Upper lobe of left lung (tissue), 4 donors: ENCODE results near the gene CUL7.

Experiments
- CTCF ChIP-seq, 6 experiments: fragments of 450-650 bp in 4 of 6; fragments of 200-600 bp in 2 of 6; sonication (generic) in 2 of 6; IDR thresholded peaks; one replicate each; pipeline ENCODE4 v1.5.1; 2016 to 2019; ENCODE audit warnings: antibody characterized with exemption in 6 of 6
- EP300 ChIP-seq, 4 donors: sonication (generic); formaldehyde crosslinking; IDR thresholded peaks; one replicate each; pipeline ENCODE4 v1.5.1; 2017; ENCODE audit warnings: antibody characterized with exemption in 4 of 4, control low read depth in 2 of 4
- POLR2A ChIP-seq, 4 donors: fragments of 450-650 bp; IDR thresholded peaks; one replicate each; pipeline ENCODE4 v1.5.1; 2016 to 2017; ENCODE audit warnings: antibody characterized with exemption in 4 of 4, mild to moderate bottlenecking in 2 of 4
- POLR2AphosphoS5 ChIP-seq, 2 donors: sonication (generic); formaldehyde crosslinking; IDR thresholded peaks; one replicate each; pipeline ENCODE4 v1.5.1; 2017; ENCODE audit warnings: antibody characterized with exemption in 2 of 2

DNA sequence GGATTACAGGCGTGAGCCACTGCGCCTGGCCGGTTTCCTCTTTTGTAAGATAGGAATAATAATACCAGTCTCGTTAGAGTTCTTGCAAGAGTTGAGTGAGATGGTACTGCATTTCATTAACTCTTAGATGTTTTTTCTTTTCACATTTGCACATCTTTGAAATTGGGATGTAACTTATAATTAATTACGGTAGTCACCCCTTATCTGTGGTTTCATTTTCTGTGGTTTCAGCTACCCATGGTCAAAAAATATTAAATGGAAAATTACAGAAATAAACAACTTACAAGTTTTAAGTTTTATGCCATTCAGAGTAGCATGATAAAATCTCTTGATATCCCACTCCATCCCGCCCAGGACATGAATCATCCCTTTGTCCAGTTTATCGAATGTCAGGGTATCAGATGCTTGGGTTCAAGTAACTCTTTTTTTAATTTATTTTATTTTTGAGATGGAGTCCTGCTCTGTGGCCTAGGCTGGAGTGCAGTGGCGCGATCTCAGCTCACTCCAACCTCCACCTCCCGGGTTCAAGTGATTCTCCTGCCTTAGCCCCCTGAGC lies 37.9 kb upstream of the CUL7 start:
- TF ChIP-seq CTCF (IDR thresholded peaks at IDR 0.05) (no peak), EP300 (IDR thresholded peaks at IDR 0.05) (no peak), POLR2AphosphoS5 (IDR thresholded peaks at IDR 0.05) (no peak), POLR2A (IDR thresholded peaks at IDR 0.05) (no peak)
